HepG2 (cell line): Measurements from ENCODE around the gene PLCXD1. TPM values are rescaled to one million over a fixed set of nuclear protein-coding genes. Genes with fewer than 3 reads are reported as not detected.
"Not testable (repeated sequence)": the region's sequence is repeated elsewhere in the genome, so short reads cannot be mapped to it uniquely, and the experiment has no call there.

ENCODE experiments used
- ATAC-seq: fragments of 200-7000 bp; cut with Tn5 transposase; 3 replicates; pipeline ENCODE4 v1.9.1; 2020; ENCODE audit warnings: mild to moderate bottlenecking, moderate library complexity
- BruUV-seq: library from RNA; stranded (reverse); fragments of 400-500 nt; replicated peaks from 2 replicates; lab custom pipeline; 2021; lab: Mats Ljungman, UMichigan
- CTCF ChIA-PET: fragments of 300-600 bp; formaldehyde crosslinking; extraction: SDS; loops from one replicate; lab custom pipeline; 2021; ENCODE audit warnings: low total read pairs, inconsistent platforms, low intra/inter-chr PET ratio; lab: Yijun Ruan, JAX
- POLR2A ChIA-PET: fragments of 350-600 bp; sonication (Branson Sonifier 250); formaldehyde crosslinking; loops from one replicate; lab custom pipeline; 2020; ENCODE audit warnings: antibody characterized with exemption, inconsistent platforms; lab: Yijun Ruan, JAX
- DNase-seq: peaks from one replicate; pipeline ENCODE4 v3.0.0-alpha.2; 2015; ENCODE audit warnings: low spot score
- FAIRE-seq: peaks from 3 replicates; lab custom pipeline; 2011; peaks lifted over from hg19 to GRCh38; lab: Jason Lieb, UNC
- H2AFZ ChIP-seq: one replicate; pipeline ENCODE4 v1.6.1; 2011; ENCODE audit warnings: low read length, inconsistent platforms
- H3K27ac ChIP-seq: fragments of 300-600 bp; 3 replicates; pipeline ENCODE4 v1.8.0; 2011; ENCODE audit warnings: mixed run types, mild to moderate bottlenecking, mixed read lengths, low read length, inconsistent platforms; ENCODE audit not compliant: insufficient read depth; ENCODE audit errors: extremely low read length
- H3K27me3 ChIP-seq, 2 experiments: fragments of 200-600 bp in 1 of 2; 2 replicates in 1 of 2; 3 replicates in 1 of 2; pipeline versions ENCODE4 v1.6.0 to v1.8.0; 2011; ENCODE audit warnings: low read length in 2 of 2, mild to moderate bottlenecking in 2 of 2, moderate library complexity in 2 of 2, inconsistent platforms in 1 of 2; ENCODE audit not compliant: insufficient read depth in 2 of 2, control insufficient read depth in 1 of 2
- H3K36me3 ChIP-seq, 2 experiments: fragments of 200-600 bp in 1 of 2; replicated peaks in 1 of 2; 2 replicates in 1 of 2; 3 replicates in 1 of 2; pipeline versions ENCODE4 v1.5.1 to v1.8.0; 2011; ENCODE audit warnings: low read length in 2 of 2, inconsistent platforms in 1 of 2; ENCODE audit not compliant: insufficient read depth in 2 of 2, control insufficient read depth in 1 of 2
- H3K4me1 ChIP-seq: 2 replicates; pipeline ENCODE4 v1.5.1; 2012; ENCODE audit warnings: low read length, inconsistent platforms; ENCODE audit not compliant: insufficient read depth
- H3K4me2 ChIP-seq: 2 replicates; pipeline ENCODE4 v1.6.0; 2011; ENCODE audit warnings: low read depth, low read length, inconsistent platforms
- H3K4me3 ChIP-seq, 3 experiments: fragments of 200-600 bp in 1 of 3; sonication (generic), shearing (Covaris generic) in 1 of 3; replicated peaks in 1 of 3; 2 replicates each; pipeline ENCODE4 v1.5.1; 2011 to 2016; ENCODE audit warnings: low read length in 3 of 3, inconsistent platforms in 2 of 3, low read depth in 2 of 3, mild to moderate bottlenecking in 2 of 3, control low read depth in 1 of 3, mixed read lengths in 1 of 3; ENCODE audit not compliant: insufficient read depth in 1 of 3
- H3K79me2 ChIP-seq: one replicate; pipeline ENCODE4 v1.6.1; 2011; ENCODE audit warnings: low read length, inconsistent platforms; ENCODE audit not compliant: insufficient read depth
- H3K9ac ChIP-seq: 2 replicates; pipeline ENCODE4 v1.6.0; 2011; ENCODE audit warnings: mild to moderate bottlenecking, low read depth, low read length, inconsistent platforms; ENCODE audit not compliant: insufficient read depth
- H3K9me3 ChIP-seq: 2 replicates; pipeline ENCODE4 v1.5.1; 2012; ENCODE audit warnings: mild to moderate bottlenecking, low read length
- H4K20me1 ChIP-seq: 2 replicates; pipeline ENCODE4 v1.6.0; 2011; ENCODE audit warnings: inconsistent platforms, mild to moderate bottlenecking, low read length, moderate library complexity; ENCODE audit not compliant: insufficient read depth
- AGO2 ChIP-seq: fragments of 200-400 bp; formaldehyde crosslinking; optimal IDR thresholded peaks from 2 replicates; pipeline ENCODE3; 2017; ENCODE audit warnings: mild to moderate bottlenecking, low read depth, low read length, moderate library complexity
- ARNTL ChIP-seq: sonication (generic); formaldehyde crosslinking; IDR thresholded peaks from 2 replicates; pipeline ENCODE4 v1.4.0; 2020; ENCODE audit warnings: mild to moderate bottlenecking, missing genetic modification reagents
- CREM ChIP-seq, 2 experiments: sonication (generic) in 1 of 2; formaldehyde crosslinking in 1 of 2; IDR thresholded peaks; 2 replicates each; pipeline versions ENCODE4 v1.4.0 to v1.6.1; 2016 to 2020; ENCODE audit warnings: antibody characterized with exemption in 1 of 2, mild to moderate bottlenecking in 1 of 2, missing genetic modification reagents in 1 of 2
- FOXK1 ChIP-seq: sonication (generic); formaldehyde crosslinking; IDR thresholded peaks from 2 replicates; pipeline ENCODE4 v1.4.0; 2020; ENCODE audit warnings: low read depth, missing genetic modification reagents, borderline replicate concordance
- FOXO1 ChIP-seq: sonication (generic); formaldehyde crosslinking; IDR thresholded peaks from 2 replicates; pipeline ENCODE4 v1.4.0; 2020; ENCODE audit warnings: missing genetic modification reagents
- HNRNPK ChIP-seq: fragments of 200-400 bp; formaldehyde crosslinking; IDR thresholded peaks from 2 replicates; pipeline ENCODE4 v1.6.1; 2018; ENCODE audit warnings: low read length, low read depth, moderate library complexity, mild to moderate bottlenecking; ENCODE audit not compliant: poor library complexity, severe bottlenecking
- PLRG1 ChIP-seq: fragments of 450-650 bp; conservative IDR thresholded peaks from 2 replicates; pipeline ENCODE4 v1.6.1; 2016
- RFX1 ChIP-seq: fragments of 450-650 bp; IDR thresholded peaks from 2 replicates; pipeline ENCODE4 v1.6.1; 2017
- ZFP90 ChIP-seq: sonication (generic); formaldehyde crosslinking; IDR thresholded peaks from 2 replicates; pipeline ENCODE4 v1.8.0; 2022; ENCODE audit warnings: missing genetic modification reagents, mild to moderate bottlenecking, inconsistent platforms, borderline replicate concordance
- ZNF430 ChIP-seq: sonication (generic); formaldehyde crosslinking; IDR thresholded peaks from 2 replicates; pipeline ENCODE4 v1.9.0; 2021; ENCODE audit warnings: mild to moderate bottlenecking, missing genetic modification reagents
- ZNF572 ChIP-seq: sonication (generic); formaldehyde crosslinking; IDR thresholded peaks from 2 replicates; pipeline ENCODE4 v1.5.1; 2020; ENCODE audit warnings: mild to moderate bottlenecking, missing genetic modification reagents
- WGBS: methylation state at CpG from one replicate; pipeline ENCODE4 v1.1.6; 2017; ENCODE audit warnings: low lambda C conversion rate; 5-methylcytosine and 5-hydroxymethylcytosine counted together
- in situ Hi-C: cut with HindIII; loops from 2 replicates; pipeline ENCODE4 v1.10.0; 2017; ENCODE audit warnings: low pct_unique_long_range_greater_than_20kb; ENCODE audit not compliant: extremely low pct_ligation_motif_present
- intact Hi-C: fragments of 100-400 bp; cut with micrococcal nuclease; formaldehyde crosslinking; loops from one replicate; pipeline ENCODE4 v1.10.0; 2022; ENCODE audit not compliant: unreplicated experiment
- polyA plus RNA-seq, 8 experiments: library from polyadenylated mRNA; depleted of rRNA in 3 of 8; stranded (reverse) in 7 of 8; unstranded in 1 of 8; fragments of >200 nt; fragmentation: Illumina TruSeq in 4 of 8; extraction: Trizol in 4 of 8; gene quantifications; 2 replicates each; pipeline versions ENCODE4 v1.2.1 to v1.2.3, GENCODE V29; 2011 to 2016; ENCODE audit warnings: low read depth in 4 of 8, missing spikeins in 1 of 8, mixed read lengths in 1 of 8; ENCODE audit not compliant: insufficient read depth in 1 of 8
- total RNA-seq, 5 experiments: library from RNA; depleted of rRNA; stranded (reverse); fragments of >200 nt; fragmentation: Illumina TruSeq; extraction: Trizol; gene quantifications; 2 replicates each; pipeline ENCODE4 v1.2.3, GENCODE V29; 2016; ENCODE audit warnings: low read depth in 1 of 5

PLCXD1 gene
- total and polyA plus RNA-seq, 2 of the 13 experiments (the other 11 are each of a cell fraction or from before 2014, with no cell fraction given), result 87.7 to 153 TPM

GRCh38 chrX:327660-328126 is 46.5 kb downstream of the PLCXD1 start:
- H3K79me2 ChIP-seq, result no peaks in the 10 kb centered on the region
- H2AFZ ChIP-seq, result no peak overlapping the region
- H3K27me3 ChIP-seq, result peaks cover 0 to 4% of the 10 kb centered on the region in 2 experiments; a peak in 1 of 5 replicates
- DNase-seq (no peak), FAIRE-seq (no peak), ATAC-seq (no peak)
- 42% methylated on average over 8 of the region's 33 CpGs for WGBS
- H3K36me3 ChIP-seq, result no peaks in the 10 kb centered on the region
- CTCF ChIA-PET, result no interaction called here
- no peak overlapping the region for H3K27ac ChIP-seq
- POLR2A ChIA-PET, result no interaction called here
- H3K9me3 ChIP-seq, result no peaks in the 10 kb centered on the region
- H3K4me2 ChIP-seq, result no peak overlapping the region
- peak; percentile 21 for TF ChIP-seq AGO2
- no peak for TF ChIP-seq RFX1
- TF ChIP-seq HNRNPK, result peak; percentile 57
- H4K20me1 ChIP-seq, result no peaks in the 10 kb centered on the region
- intact Hi-C loops, result loop anchor here (10.0 kb wide), 1 partner anchor 47 kb away; no protein-coding TSS in a partner anchor
- no TSS peak for BruUV-seq
- no peak overlapping the region for H3K4me3 ChIP-seq
- in situ Hi-C loops, result no loop called here
- peaks cover 34% of the 10 kb centered on the region for H3K4me1 ChIP-seq
- no peak overlapping the region for H3K9ac ChIP-seq

GRCh38 chrX:329291-329910 is 48.2 kb downstream of the PLCXD1 start:
- TF ChIP-seq ARNTL (no peak), FOXK1 (CRISPR knock-in tag) (no peak), ZFP90 (CRISPR knock-in tag) (no peak), PLRG1 (no peak), ZNF430 (CRISPR knock-in tag) (no peak), ZNF572 (no peak), CREM (IDR thresholded peaks at IDR 0.05) (no peak), CREM (CRISPR knock-in tag; IDR thresholded peaks at IDR 0.05) (no peak), FOXO1 (no peak)
- ATAC-seq (no peak), FAIRE-seq (no peak), DNase-seq (no peak)
- no peaks in the 10 kb centered on the region for H3K36me3 ChIP-seq
- no peak overlapping the region for H3K27ac ChIP-seq
- no peak overlapping the region for H3K9ac ChIP-seq
- peaks cover 0 to 4% of the 10 kb centered on the region in 2 experiments; a peak in 1 of 5 replicates for H3K27me3 ChIP-seq
- BruUV-seq, result no TSS peak
- H3K4me2 ChIP-seq, result no peak overlapping the region
- POLR2A ChIA-PET, result no interaction called here
- H3K79me2 ChIP-seq, result no peaks in the 10 kb centered on the region
- H3K4me3 ChIP-seq, result no peak overlapping the region
- CTCF ChIA-PET, result no interaction called here
- no peaks in the 10 kb centered on the region for H4K20me1 ChIP-seq
- intact Hi-C loops, result loop anchor here (10.0 kb wide), 1 partner anchor 45 kb away; no protein-coding TSS in a partner anchor
- 76% methylated on average over 18 of the region's 23 CpGs for WGBS
- no peak overlapping the region for H2AFZ ChIP-seq
- in situ Hi-C loops, result no loop called here
- H3K4me1 ChIP-seq, result peaks cover 17% of the 10 kb centered on the region
- H3K9me3 ChIP-seq, result no peaks in the 10 kb centered on the region

GRCh38 chrX:330141-330725 is 49.1 kb downstream of the PLCXD1 start:
- H3K9ac ChIP-seq, H3K27ac ChIP-seq, FAIRE-seq, H3K4me1 ChIP-seq, H3K4me3 ChIP-seq, POLR2A ChIA-PET, CTCF ChIA-PET, H4K20me1 ChIP-seq, H3K27me3 ChIP-seq, intact Hi-C loops, DNase-seq, H3K36me3 ChIP-seq, H3K4me2 ChIP-seq, H3K9me3 ChIP-seq, BruUV-seq, H2AFZ ChIP-seq, in situ Hi-C loops, H3K79me2 ChIP-seq: not testable (repeated sequence)
- ATAC-seq, result peak; percentile 22
- 80% methylated on average over 18 of the region's 29 CpGs for WGBS
